Effector CD8-positive, alpha-beta T cell (primary cell): Measurements from ENCODE around the gene ABHD18.
"Not testable (repeated sequence)": the region's sequence is repeated elsewhere in the genome, so short reads cannot be mapped to it uniquely, and the experiment has no call there.

Experiments
- DNase-seq: peaks from one replicate; lab custom pipeline; 2025; lab: John Stamatoyannopoulos, UW
- total RNA-seq, 4 experiments: gene quantifications; one replicate each; lab custom pipeline; 2026; lab: John Stamatoyannopoulos, UW

The ABHD18 gene
- total RNA-seq, result 23.0 to 43.1 (median 37.6) reads per million in 4 experiments

DNA sequence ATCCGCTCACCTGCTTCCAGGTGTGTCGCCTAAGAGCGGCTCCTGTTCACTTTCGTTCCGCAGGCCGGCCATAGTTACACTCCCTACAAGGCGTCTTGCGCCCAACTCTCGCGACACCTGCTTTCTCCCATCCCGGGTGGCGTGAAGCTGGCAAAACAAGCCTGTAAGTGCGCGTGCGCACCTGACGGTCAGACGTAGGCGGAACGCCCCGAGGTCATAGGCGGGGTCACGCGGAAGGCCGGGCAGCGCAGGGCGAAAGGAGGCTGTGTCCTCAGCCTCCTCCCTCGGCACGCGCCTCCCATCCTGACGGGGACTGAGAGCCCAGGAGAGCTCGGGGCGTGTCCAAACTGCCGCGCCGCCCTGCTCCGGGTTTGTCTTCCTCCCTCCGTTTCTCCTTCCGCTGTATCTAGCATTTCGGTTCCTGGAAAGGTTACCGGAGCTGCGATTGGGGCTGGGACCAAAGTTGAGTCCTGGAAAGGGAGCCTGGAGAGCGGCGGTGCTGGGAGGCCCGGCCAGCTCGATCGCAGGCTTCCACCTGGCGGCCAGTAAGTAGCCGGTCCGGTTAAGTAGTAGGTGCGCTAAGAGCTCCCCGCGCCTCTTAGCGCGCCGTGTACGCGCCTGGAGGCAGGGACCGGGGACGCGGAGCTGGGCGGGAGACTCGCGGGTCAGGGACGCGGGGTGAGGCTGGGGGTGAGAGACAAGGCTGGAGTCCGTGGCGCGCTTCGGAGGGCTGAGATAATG is at the start of gene ABHD18, which contains the start of gene MFSD8:
ABHD18 (plus strand) TSS at position 345 of the 741 bp plus-strand sequence. CDS start 17,550 bp downstream, outside the sequence.
MFSD8 (minus strand) TSS at position 112 of the 741 bp plus-strand sequence; CDS start at position 72, 40 bp downstream.
- DNase-seq, result peak; percentile 99

- DNase-seq, result no peak
Measured at GRCh38 chr4:127916512-127916911, 48.7 kb upstream of the ABHD18 start.

GRCh38 chr4:127917151-127917550 is 48.1 kb upstream of the ABHD18 start:
- DNase-seq, result no peak

- no peak for DNase-seq
Measured at GRCh38 chr4:127920521-127920920, 44.7 kb upstream of the ABHD18 start.

GRCh38 chr4:127922226-127922625 is 43.0 kb upstream of the ABHD18 start:
- no peak for DNase-seq

DNA sequence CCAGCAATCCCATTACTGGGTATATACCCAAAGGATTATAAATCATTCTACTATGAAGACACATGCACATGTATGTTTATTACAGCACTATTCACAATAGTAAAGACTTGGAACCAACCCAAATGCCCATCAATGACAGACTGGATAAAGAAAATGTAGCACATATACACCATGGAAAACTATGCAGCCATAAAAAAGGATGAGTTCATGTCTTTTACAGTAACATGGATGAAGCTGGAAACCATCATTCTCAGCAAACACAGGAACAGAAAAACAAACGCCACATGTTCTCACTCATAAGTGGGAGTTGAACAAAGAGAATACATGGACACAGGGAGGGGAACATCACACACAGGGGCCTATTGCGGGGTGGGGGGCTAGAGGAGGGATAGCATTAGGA is 39.5 kb upstream of the ABHD18 start:
- not testable (repeated sequence) for DNase-seq

DNA sequence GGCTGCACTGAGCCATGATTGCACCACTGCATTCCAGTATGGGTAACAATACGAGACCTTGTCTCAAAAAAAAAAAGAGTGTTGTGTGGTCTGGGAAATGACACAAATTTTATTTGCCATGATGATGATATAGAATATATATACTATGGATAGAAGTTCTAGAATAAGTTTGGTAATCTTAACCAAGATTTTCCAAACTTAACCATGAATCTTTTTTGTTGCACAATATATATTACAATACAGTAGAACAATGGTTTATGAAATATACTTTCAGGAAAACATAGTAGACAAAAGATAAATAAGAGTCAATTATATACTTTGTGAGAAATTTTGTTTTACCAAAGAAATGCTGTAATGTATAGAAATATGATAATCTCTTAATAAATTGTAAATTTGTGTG is 35.0 kb upstream of the ABHD18 start:
- DNase-seq, result no peak

DNA sequence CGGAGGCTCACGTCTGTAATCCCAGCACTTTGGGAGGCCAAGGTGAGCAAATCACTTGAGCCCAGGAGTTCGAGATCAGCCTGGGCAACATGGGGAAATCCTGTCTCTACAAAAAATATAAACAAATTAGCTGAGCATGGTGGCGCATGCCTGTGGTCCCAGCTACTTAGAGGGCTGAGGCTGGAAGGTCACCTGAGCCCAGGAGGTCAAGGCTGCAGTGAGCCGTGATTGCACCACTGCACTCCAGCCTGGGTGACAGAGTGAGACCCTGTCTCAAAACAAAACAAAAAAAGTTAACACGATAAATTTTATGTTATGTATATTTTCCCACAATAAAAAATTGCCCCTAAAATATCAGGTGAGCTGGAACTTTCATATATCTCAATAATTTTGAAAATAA is 33.4 kb upstream of the ABHD18 start:
- DNase-seq, result not testable (repeated sequence)

- DNase-seq, result no peak
Measured at GRCh38 chr4:127936974-127937373, 28.2 kb upstream of the ABHD18 start.

DNA sequence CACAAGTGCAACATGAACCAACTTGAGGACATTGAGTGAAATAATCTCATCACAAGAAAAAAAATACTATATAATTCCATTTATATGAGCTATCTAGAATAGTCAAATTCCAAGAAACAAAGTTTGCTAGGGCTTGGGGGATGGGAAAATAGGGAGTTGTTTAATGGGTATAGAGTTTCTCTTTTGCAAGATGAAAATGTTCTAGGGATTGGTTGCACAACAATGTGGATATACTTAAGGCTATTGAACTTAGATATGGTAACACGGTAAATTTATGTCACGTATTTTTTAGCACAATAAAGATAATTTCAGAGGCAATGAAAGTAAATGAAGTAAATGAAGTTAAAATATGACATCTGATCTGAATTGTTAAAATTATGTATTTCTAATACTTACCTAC is 8.1 kb upstream of the ABHD18 start:
- DNase-seq, result no peak

DNA sequence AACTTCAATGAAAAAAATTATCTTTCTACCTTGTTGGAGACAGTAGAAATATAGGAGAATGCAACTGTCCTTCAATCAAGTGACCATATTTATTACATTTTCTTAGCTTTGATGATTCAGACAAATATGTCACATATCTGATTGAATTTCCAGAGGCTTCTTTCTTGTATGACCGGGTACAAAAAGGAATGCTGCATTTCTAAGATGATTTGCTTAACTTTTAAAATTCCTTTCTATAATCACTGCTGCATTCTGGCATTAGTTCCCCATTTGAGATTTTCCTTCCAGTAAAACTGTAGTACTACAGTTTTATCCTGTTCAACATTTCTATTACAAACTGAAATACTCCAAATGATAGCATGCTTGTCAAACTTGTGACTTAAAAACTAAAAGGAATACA is 5.4 kb upstream of the ABHD18 start:
- no peak for DNase-seq

GRCh38 chr4:127963633-127964398 is 1.4 kb upstream of the ABHD18 start:
- not testable (repeated sequence) for DNase-seq

- peak; percentile 8 for DNase-seq
Measured at GRCh38 chr4:127964426-127965061, 662 bp upstream of the ABHD18 start.

DNA sequence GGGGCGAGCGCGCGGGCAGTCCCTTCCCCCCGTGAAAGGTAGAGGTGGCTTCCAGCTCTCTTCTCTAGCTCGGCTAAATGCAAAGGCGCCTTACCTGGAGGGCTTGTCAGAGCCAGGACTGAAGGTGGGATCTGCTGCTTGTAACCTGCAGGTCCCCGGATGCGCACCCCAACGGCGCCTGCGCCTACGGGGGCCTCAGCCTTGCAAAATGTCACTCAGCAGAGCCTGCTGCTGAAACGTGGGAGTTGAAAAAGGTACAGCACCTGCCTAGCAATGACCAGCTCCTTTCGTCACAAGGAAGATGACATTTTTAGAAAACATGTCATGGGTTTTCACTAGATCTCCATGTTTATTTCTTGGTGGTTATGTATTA is 583 bp downstream of the ABHD18 start:
- DNase-seq, result peak; percentile 68

DNA sequence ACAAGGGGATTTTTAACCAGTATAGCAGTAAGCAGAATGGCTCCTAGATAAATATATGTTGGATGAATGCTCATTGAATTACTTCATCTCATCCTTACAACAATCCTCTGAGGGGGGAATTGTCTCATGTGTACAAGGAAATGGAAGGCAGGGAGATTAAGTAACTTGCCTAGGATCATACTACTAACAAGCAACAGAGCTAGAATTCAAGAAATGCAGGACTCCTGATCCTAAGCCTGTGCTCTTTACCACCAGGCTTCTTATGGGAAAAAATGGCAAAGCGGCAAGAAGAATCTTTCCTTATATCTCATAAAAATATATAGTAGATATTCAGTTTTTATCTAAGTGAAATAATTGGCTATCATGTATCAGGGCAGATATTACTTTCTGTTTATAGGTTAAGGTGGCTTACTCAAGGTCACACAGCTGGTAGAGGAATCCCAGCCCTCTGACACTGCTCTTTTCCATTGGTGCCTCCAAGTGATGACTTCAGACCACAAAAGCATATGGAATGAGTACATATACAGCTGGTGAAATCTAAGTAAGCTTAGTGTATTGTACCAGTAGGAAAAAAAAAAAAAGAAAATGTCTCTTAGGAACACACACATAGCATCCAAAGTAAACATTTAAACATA is 2.1 kb downstream of the ABHD18 start:
- no peak for DNase-seq

- DNase-seq, result no peak
Measured at GRCh38 chr4:127968586-127968985, 3.4 kb downstream of the ABHD18 start.

DNA sequence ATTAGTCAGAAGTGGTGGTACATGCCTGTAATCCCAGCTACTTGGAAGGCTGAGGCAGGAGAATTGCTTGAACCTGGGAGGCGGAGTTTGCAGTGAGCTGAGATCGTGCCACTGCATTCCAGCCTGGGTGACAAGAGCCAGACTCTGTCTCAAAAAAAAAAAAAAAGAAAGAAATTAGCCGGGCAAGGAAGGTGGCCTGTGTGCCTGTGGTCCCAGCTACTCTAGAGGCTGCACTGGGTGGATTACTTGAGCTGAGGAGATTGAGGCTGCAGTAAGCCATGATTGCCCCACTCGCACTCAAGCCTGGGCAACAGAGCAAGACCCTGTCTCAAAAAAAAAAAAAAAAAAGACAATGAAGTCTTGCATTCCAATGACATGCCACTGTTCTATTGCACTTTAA is 5.7 kb downstream of the ABHD18 start:
- not testable (repeated sequence) for DNase-seq

DNA sequence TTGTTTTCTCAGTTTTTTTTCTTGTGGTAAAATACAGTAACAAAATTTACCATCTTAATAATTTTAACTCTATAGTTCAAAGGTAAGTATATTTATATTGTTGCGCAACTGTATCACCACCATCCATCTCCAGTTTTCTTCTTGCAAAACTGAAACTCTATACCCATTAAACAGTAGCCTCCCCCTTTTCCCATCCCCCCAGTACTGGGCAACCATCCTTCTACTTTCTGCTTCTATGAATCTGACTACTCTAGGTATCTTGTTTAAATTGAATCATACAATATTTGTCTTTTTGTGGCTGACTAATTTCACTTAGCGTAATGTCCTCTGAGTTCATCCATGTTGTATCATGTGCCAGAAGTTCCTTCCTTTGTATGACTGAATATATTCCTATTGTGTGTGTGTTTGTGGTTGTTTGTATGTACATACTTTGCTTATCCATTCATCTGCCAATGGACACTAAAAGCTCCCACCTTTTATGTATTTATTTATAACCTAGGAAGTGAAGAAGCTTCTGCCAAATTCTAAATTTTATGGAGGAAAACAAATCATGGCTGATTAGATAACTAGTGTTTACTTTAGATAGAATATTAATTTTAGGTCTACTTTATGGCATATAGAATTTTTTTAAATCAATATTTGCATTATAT is 10.0 kb downstream of the ABHD18 start:
- no peak for DNase-seq

GRCh38 chr4:127978930-127979329 is 13.7 kb downstream of the ABHD18 start:
- DNase-seq, result no peak

- DNase-seq, result no peak
Measured at GRCh38 chr4:127982445-127982844, 17.2 kb downstream of the ABHD18 start.

DNA sequence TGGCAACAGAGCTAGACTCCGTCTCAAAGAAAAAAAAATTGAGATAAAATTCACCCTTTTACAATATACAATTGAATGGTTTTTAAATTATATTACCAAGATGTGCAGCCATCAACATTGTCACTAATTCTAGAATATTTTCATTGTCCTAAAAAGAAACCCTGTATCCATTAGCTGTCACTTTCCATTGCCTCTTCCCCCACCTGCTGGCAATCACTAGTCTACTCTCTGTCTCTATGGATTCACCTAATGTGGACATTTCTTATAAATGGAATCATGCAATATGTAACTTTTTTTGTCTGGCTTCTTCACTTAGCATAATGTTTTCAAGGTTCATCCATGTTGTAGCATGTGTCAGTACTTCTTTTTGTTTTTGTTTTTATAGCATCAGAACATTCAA is 20.8 kb downstream of the ABHD18 start:
- no peak for DNase-seq

DNA sequence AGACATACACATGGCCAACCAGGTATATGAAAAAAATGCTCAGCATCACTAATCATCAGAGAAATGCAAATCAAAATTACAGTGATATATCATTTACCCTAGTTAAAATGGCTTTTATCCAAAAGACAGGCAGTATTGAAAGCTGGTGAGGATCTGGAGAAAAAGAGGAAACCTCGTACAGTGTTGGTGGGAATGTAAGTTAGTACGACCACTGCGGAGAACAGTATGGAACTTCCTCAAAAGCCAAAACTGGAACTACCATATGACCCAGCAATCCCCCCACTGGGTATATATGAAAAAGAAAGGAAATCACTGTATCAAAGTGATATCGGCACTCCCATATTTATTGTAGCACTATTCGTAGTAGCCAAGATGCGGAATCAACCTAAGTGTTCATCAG is 23.4 kb downstream of the ABHD18 start:
- DNase-seq, result no peak
